Measurements from ENCODE around the gene RIPPLY3. TPM values are rescaled to one million over a fixed set of nuclear protein-coding genes. Genes with fewer than 3 reads are reported as not detected.
A peak's percentile ranks its signal among the peaks of the same experiment; 100 is the strongest.
"Not testable (repeated sequence)": the region's sequence is repeated elsewhere in the genome, so short reads cannot be mapped to it uniquely, and the experiment has no call there.

RIPPLY3 gene
- total and polyA plus RNA-seq, 12 donors, result 0.03 TPM; not detected in 11

- Histone ChIP-seq H3K4me3 (no peak overlapping the region), H3K4me1 (peaks cover 0 to 8% (median 5%) of the 10 kb centered on the region in 9 donors), H3K9me3 (no peaks in the 10 kb centered on the region), H3K36me3 (no peaks in the 10 kb centered on the region), H3K27ac (no peak overlapping the region), H3K27me3 (peaks cover 5 to 17% (median 12%) of the 10 kb centered on the region in 7 donors)
- TF ChIP-seq CTCF (IDR thresholded peaks at IDR 0.05), result no peak
- intact Hi-C loops (cut with DNase I), result loop anchor here in 1 of 10 donors (10.0 kb wide), 1 partner anchor 497 kb away; no protein-coding TSS in a partner anchor
- 44 to 62% methylated on average over 3 of the region's 3 CpGs for WGBS, 2 donors
- DNase-seq (no peak), ATAC-seq (no peak)
These were observed 5.1 kb upstream of the RIPPLY3 start for GRCh38 chr21:37001441-37001840.

DNA sequence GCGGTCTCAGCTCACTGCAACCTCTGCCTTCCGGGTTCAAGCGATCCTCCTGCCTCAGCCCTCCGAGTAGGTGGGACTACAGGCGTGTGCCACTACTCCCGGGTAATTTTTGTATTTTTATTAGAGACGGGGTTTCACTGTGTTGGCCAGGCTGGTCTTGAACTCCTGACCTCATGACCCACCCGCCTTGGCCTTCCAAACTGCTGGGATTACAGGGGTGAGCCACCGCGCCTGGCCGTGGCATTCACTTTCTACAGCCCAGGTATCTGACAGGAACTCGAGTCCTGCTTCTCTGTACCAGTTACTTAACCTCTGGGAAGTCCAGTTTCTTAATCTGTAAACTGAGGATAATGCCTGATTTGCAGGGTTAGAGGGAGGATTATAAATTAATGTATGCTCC lies 3.7 kb upstream of the RIPPLY3 start:
- not testable (repeated sequence) for ATAC-seq, DNase-seq, H3K36me3 ChIP-seq, H3K9me3 ChIP-seq, H3K27ac ChIP-seq, H3K4me3 ChIP-seq
- Histone ChIP-seq H3K4me1 (peaks cover 0 to 16% (median 10%) of the 10 kb centered on the region in 9 donors), H3K27me3 (peaks cover 14 to 31% (median 26%) of the 10 kb centered on the region in 7 donors)
- intact Hi-C loops (cut with DNase I), result loop anchor here in 1 of 10 donors (10.0 kb wide), 1 partner anchor 498 kb away; no protein-coding TSS in a partner anchor
- 85 to 91% methylated on average over 12 of the region's 12 CpGs for WGBS, 2 donors

GRCh38 chr21:37003917-37004316 lies 2.6 kb upstream of the RIPPLY3 start:
- not testable (repeated sequence) for DNase-seq, H3K36me3 ChIP-seq, H3K9me3 ChIP-seq, ATAC-seq, H3K4me3 ChIP-seq, H3K27ac ChIP-seq
- intact Hi-C loops (cut with DNase I), result loop anchor here in 1 of 10 donors (10.0 kb wide), 1 partner anchor 499 kb away; no protein-coding TSS in a partner anchor
- H3K4me1 ChIP-seq, result peaks cover 0 to 16% (median 10%) of the 10 kb centered on the region in 9 donors
- peaks cover 25 to 42% (median 36%) of the 10 kb centered on the region in 7 donors for H3K27me3 ChIP-seq
- WGBS, 2 donors, result 64 to 81% methylated on average over 3 of the region's 3 CpGs

- peaks cover 0 to 25% (median 15%) of the 10 kb centered on the region in 9 donors for H3K4me1 ChIP-seq
- no peak overlapping the region for H3K27ac ChIP-seq
- 13 to 18% methylated on average over 76 of the region's 76 CpGs for WGBS, 2 donors
- DNase-seq, result no peak
- H3K4me3 ChIP-seq, result peak overlapping the region in 9 of 10 donors; percentile 32 to 60 (median 44)
- no peak for TF ChIP-seq CTCF (IDR thresholded peaks at IDR 0.05)
- no peaks in the 10 kb centered on the region for H3K9me3 ChIP-seq
- intact Hi-C loops (cut with DNase I), result loop anchor here in 1 of 10 donors (10.0 kb wide), 1 partner anchor 501 kb away; no protein-coding TSS in a partner anchor
- H3K36me3 ChIP-seq, result no peaks in the 10 kb centered on the region
- H3K27me3 ChIP-seq, result peaks cover 25 to 61% (median 54%) of the 10 kb centered on the region in 7 donors
- ATAC-seq, result no peak
These were observed 685 bp upstream of the RIPPLY3 start for GRCh38 chr21:37005548-37006485.

GRCh38 chr21:37008724-37009123 lies 2.2 kb downstream of the RIPPLY3 start:
- WGBS, 2 donors, result 60 to 63% methylated on average over 12 of the region's 12 CpGs
- H3K4me1 ChIP-seq, result peaks cover 0 to 25% (median 15%) of the 10 kb centered on the region in 9 donors
- ATAC-seq (no peak), DNase-seq (no peak)
- no peaks in the 10 kb centered on the region for H3K9me3 ChIP-seq
- TF ChIP-seq CTCF (IDR thresholded peaks at IDR 0.05), result no peak
- peaks cover 25 to 78% (median 68%) of the 10 kb centered on the region in 7 donors for H3K27me3 ChIP-seq
- no peak overlapping the region for H3K27ac ChIP-seq
- H3K4me3 ChIP-seq, result no peak overlapping the region
- H3K36me3 ChIP-seq, result no peaks in the 10 kb centered on the region
- intact Hi-C loops (cut with DNase I), result loop anchor here in 1 of 10 donors (10.0 kb wide), 1 partner anchor 504 kb away; no protein-coding TSS in a partner anchor
